Measurements from ENCODE around the gene JAZF1. TPM values are rescaled to one million over a fixed set of nuclear protein-coding genes. Genes with fewer than 3 reads are reported as not detected.

Gene JAZF1
- total and polyA plus RNA-seq, 11 donors, result 10.3 to 46.2 (median 26.8) TPM

GRCh38 chr7:28024786-28025334, 155.7 kb downstream of the JAZF1 start:
- TF ChIP-seq POLR2A (IDR thresholded peaks at IDR 0.05) (no peak), CTCF (IDR thresholded peaks at IDR 0.05) (no peak)
- peak in 3 of 4 donors; percentile 11 to 32 (median 31) for ATAC-seq
- intact Hi-C loops (cut with DNase I), result loop anchor here in 8 of 10 donors (5.0 to 10.0 kb wide), 7 partner anchors 98 to 830 kb away; partner anchors contain the start of genes HIBADH (in 1 of the 8) and TAX1BP1 (in 1 of the 8)

DNA sequence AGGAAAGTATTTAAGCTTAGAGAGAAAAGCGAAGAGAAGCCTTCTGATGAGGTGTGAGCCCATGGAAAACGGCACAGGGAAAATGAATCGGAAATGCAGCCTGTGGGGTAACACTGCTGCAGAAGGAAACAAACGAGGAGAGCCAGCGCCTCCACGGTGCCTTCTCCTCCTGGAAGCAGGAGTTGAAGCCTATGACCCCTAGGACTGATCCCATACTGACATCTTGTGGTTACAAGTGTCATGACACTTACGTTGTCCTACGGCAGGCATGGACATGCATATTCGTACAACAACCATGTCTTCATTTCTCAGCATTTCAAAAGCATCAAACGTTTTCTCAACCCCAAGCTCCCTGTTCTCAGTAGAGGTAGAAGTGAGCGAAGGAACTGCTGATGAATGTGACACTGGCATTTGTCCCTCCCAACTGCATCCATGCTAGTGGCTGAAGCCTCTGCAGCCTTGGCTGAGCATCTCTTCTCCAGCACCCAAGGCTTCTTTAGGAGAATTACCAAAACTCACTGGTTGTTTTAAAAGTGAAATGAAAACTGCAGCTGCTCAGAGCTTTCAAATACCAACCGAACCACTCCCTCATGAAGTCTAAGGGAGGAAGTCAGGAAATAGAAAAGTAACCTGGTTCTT, 160.2 kb downstream of the JAZF1 start:
- H3K27me3 ChIP-seq, result no peaks in the 10 kb centered on the region
- no peaks in the 10 kb centered on the region for H3K9me3 ChIP-seq
- H3K27ac ChIP-seq, result no peak overlapping the region
- WGBS, 4 donors, result 17 to 23% (median 19%) methylated on average over 12 of the region's 12 CpGs
- peak; percentile 52 to 75 (median 64) for DNase-seq
- peak; percentile 49 to 83 (median 76) for ATAC-seq
- no peak overlapping the region for H3K4me3 ChIP-seq
- H3K4me1 ChIP-seq, result peaks cover 0 to 49% (median 19%) of the 10 kb centered on the region in 12 donors
- no peaks in the 10 kb centered on the region for H3K36me3 ChIP-seq
- intact Hi-C loops (cut with DNase I), result loop anchor here in 9 of 10 donors (2.0 to 10.0 kb wide), 8 partner anchors 93 to 826 kb away; partner anchors contain the start of genes HIBADH (in 1 of the 9) and TAX1BP1 (in 1 of the 9)
- TF ChIP-seq POLR2A (IDR thresholded peaks at IDR 0.05), result no peak
- TF ChIP-seq CTCF (IDR thresholded peaks at IDR 0.05), result peak; percentile 81 to 92 (median 87)

More at GRCh38 chr7:28024786-28025334, 155.7 kb downstream of the JAZF1 start:
- no peaks in the 10 kb centered on the region for H3K36me3 ChIP-seq
- H3K4me1 ChIP-seq, result peaks cover 0 to 26% (median 7%) of the 10 kb centered on the region in 12 donors
- peak overlapping the region in 1 of 12 donors; percentile 73 for H3K27ac ChIP-seq
- 63 to 81% (median 72%) methylated on average over 2 of the region's 2 CpGs for WGBS, 4 donors
- no peaks in the 10 kb centered on the region for H3K9me3 ChIP-seq
- no peak overlapping the region for H3K4me3 ChIP-seq
- no peaks in the 10 kb centered on the region for H3K27me3 ChIP-seq
- no peak for DNase-seq

DNA sequence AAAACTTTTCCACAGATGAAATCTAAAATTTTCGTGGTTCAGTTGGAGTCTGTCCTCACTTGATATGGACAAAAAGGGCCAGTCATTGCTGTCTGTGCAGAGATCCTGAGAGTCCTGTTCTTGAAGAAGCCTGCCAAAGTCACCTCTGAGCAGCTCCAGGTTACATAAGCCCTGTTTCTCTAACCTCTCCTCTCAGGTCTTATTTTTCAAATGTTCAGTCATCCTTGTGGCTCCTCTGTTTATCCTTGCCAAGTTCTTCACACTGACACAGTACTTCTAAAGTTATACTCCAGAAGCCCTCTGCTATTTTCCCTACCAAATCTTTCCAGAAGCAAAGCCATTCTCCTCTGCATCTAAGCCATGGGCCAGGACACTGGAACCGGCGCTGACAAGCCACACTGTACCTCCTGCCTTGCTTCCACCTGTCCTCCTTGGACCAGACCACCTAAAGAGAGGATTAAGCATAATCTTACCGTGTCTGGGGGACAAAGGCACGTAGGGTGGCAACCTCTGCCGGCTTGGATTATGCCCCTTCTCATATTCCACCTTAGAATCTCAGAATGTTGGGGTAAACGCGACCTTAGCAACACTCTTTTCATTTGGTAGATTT, 161.6 kb downstream of the JAZF1 start:
- Histone ChIP-seq H3K36me3 (no peaks in the 10 kb centered on the region), H3K4me3 (no peak overlapping the region), H3K9me3 (no peaks in the 10 kb centered on the region), H3K4me1 (peaks cover 0 to 52% (median 16%) of the 10 kb centered on the region in 12 donors), H3K27ac (peak overlapping the region in 1 of 12 donors; percentile 71), H3K27me3 (no peaks in the 10 kb centered on the region)
- intact Hi-C loops (cut with DNase I), result loop anchor here in 4 of 10 donors (5.0 to 10.0 kb wide), 7 partner anchors 74 to 824 kb away; partner anchors contain the start of gene TAX1BP1 (in 1 of the 4)
- 88 to 94% (median 91%) methylated on average over 8 of the region's 8 CpGs for WGBS, 4 donors
- ATAC-seq, result no peak
- no peak for TF ChIP-seq CTCF (IDR thresholded peaks at IDR 0.05)
- no peak for TF ChIP-seq POLR2A (IDR thresholded peaks at IDR 0.05)
- DNase-seq, result no peak

- intact Hi-C loops (cut with DNase I), result loop anchor here in 4 of 10 donors (5.0 to 10.0 kb wide), 7 partner anchors 74 to 824 kb away; partner anchors contain the start of gene TAX1BP1 (in 1 of the 4)
- Histone ChIP-seq H3K27me3 (no peaks in the 10 kb centered on the region), H3K4me3 (no peak overlapping the region), H3K27ac (peak overlapping the region in 1 of 12 donors; percentile 71), H3K9me3 (no peaks in the 10 kb centered on the region), H3K36me3 (no peaks in the 10 kb centered on the region), H3K4me1 (peaks cover 0 to 57% (median 18%) of the 10 kb centered on the region in 12 donors)
- no peak for ATAC-seq
- TF ChIP-seq CTCF (IDR thresholded peaks at IDR 0.05) (no peak), POLR2A (IDR thresholded peaks at IDR 0.05) (no peak)
- DNase-seq, result no peak
- WGBS, 4 donors, result 71 to 87% (median 84%) methylated on average over 5 of the region's 5 CpGs
These were observed 162.1 kb downstream of the JAZF1 start for GRCh38 chr7:28018446-28018845.
